GM12864 (cell line): ENCODE results near the gene CD99.

Experiments used
- DNase-seq: peaks from one replicate; pipeline ENCODE4 v3.0.0-alpha.2; 2011; ENCODE audit warnings: low read depth
- H3K4me3 ChIP-seq: 2 replicates; pipeline ENCODE4 v1.5.1; 2011; ENCODE audit warnings: mild to moderate bottlenecking, low read depth, low read length, control low read depth
- TF ChIP-seq, protein P1 (sequence below): IDR thresholded peaks from 2 replicates; pipeline ENCODE4 v1.5.1; 2011; ENCODE audit warnings: low read depth, mild to moderate bottlenecking, moderate library complexity, low read length, control low read depth, inconsistent platforms; ENCODE audit errors: missing control alignments

CD99 gene

DNA sequence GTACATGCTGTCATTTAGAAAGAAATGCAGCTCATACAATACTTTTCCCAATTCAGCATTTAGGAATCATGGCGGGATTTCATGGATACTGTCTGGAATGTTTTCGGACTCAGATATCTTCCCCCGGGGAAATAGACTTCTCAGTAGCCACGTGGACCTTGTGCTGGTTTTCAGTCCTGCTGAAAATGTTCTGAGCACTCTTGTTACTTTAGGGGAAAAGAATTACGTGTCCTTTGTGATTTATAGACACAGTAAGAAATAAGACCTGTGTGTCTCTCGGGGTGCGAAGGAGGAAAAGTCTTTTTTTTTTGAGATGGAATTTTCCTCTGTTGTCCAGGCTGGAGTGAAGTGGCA is 3.8 kb downstream of the CD99 start:
- TF ChIP-seq, protein P1, sequence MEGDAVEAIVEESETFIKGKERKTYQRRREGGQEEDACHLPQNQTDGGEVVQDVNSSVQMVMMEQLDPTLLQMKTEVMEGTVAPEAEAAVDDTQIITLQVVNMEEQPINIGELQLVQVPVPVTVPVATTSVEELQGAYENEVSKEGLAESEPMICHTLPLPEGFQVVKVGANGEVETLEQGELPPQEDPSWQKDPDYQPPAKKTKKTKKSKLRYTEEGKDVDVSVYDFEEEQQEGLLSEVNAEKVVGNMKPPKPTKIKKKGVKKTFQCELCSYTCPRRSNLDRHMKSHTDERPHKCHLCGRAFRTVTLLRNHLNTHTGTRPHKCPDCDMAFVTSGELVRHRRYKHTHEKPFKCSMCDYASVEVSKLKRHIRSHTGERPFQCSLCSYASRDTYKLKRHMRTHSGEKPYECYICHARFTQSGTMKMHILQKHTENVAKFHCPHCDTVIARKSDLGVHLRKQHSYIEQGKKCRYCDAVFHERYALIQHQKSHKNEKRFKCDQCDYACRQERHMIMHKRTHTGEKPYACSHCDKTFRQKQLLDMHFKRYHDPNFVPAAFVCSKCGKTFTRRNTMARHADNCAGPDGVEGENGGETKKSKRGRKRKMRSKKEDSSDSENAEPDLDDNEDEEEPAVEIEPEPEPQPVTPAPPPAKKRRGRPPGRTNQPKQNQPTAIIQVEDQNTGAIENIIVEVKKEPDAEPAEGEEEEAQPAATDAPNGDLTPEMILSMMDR: no peak

DNA sequence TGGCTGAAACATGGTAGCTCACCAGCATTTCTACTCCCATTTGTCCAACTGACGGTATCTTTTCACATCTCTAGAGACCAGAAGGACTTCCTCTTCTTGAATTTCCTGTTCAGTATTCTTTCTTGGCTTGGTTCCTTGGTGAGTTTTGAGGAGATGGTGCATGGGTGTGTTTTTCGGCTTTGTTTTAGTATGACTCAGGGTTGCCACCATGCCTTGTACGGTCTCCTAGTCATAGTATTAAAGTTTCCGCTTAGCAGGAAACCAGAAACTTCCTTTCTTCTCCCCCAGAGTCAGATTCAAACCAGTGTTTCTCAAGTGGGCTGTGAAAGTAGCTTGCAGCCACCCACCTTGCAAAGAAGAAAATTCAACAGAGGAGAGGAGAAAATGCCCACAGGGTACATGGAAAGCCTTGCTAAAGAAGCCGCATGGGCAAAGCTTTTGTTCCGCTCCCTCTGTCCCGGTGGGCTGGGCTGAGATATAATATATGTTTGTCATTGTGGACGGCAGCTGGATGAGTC is 5.7 kb downstream of the CD99 start:
- peak; percentile 91 for DNase-seq
- H3K4me3 ChIP-seq: peak overlapping the region; percentile 38

More for the DNA sequence above, 3.8 kb downstream of the CD99 start:
- DNase-seq: no peak
- peak overlapping the region; percentile 99; the same call in 1 of the 2 replicates for H3K4me3 ChIP-seq

DNA sequence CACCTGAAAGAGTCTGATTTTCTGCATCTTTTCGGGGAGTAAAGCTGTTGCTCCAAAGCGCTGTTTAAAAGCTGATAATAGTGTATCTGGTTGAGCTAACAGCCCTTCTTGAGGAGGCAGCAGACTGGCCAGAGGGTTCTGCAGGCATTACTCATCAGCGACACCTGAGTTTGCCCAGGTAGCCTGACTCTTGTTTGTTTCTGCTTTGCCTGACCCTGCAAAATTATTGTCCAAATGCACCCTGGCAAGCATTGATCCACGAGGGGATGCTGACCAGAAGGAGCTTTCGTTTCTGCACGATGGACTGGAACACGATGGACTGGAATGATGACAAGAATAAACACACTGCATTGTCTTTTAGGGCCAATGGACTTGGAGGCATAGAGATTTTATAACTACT is 6.2 kb downstream of the CD99 start:
- peak overlapping the region; percentile 38 for H3K4me3 ChIP-seq
- DNase-seq: no peak
- TF ChIP-seq, protein P1: no peak

More for the DNA sequence above, 5.7 kb downstream of the CD99 start:
- TF ChIP-seq, protein P1: no peak

DNA sequence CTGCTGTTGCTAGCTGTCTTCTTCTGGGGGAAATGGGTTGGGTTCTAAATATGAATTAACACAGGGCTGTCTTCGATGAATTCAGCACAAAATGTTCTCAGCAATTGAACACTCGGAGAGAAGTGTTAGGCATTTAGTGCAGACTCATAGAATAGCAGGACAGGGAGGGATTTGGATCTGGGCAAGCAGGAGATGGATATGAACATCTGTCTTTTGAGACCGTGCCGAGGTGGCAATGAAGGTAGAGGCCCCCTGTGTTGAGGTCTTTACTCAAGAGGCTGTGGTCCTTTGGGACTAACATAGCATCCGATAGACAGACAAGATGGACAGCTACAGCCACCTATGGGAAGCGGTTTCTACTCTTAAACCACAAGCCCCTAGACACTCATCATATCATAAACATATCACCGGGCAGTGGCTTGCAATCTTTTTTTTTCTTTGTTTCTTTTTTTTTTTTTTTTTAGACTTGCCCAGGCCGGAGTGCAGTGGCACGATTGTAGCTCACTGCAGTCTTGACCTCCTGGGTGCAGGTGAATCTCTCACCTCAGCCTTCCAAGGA is 6.7 kb downstream of the CD99 start:
- DNase-seq: no peak
- H3K4me3 ChIP-seq: peak overlapping the region; percentile 38
- TF ChIP-seq, protein P1: no peak

DNA sequence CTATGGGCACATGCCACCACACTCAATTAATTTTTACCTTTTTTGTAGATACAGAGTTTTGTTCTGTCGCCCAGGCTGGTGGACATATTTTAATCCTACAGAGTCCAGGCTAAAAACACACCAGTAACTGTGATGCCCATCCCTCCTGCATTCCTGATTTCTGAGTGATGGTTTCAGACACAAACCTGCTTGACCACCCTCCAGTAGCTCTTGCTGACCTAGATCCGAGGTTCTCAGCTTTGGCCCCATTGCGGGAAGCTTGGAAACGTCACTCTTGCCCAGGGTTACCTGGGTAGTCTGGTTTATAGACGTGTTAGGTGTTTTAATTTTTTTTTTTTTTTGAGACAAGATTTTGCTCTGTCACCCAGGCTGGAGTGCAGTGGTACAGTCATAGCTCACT is 7.5 kb downstream of the CD99 start:
- DNase-seq: no peak
- no peak overlapping the region for H3K4me3 ChIP-seq
- TF ChIP-seq, protein P1: no peak

DNA sequence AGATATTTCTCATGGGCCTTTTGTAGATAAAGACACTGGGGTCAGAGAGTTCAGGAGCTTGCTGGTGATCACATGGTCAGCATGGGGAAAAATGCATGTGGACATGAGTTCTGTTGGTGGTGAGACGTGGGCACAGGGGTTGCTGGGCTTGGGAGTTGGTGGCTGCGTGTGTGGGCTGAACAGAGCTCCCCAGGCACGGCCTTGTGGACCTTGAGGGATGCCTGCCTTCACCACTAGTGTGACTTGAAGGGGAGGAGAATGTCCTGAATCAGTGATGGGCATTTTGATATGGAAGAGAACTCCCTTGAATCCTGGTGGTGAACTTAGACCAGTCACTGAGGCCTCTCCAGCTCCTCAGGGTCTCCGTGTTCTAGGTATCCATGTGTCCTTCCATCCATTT is 8.9 kb downstream of the CD99 start:
- TF ChIP-seq, protein P1: no peak
- H3K4me3 ChIP-seq: no peak overlapping the region
- no peak for DNase-seq

DNA sequence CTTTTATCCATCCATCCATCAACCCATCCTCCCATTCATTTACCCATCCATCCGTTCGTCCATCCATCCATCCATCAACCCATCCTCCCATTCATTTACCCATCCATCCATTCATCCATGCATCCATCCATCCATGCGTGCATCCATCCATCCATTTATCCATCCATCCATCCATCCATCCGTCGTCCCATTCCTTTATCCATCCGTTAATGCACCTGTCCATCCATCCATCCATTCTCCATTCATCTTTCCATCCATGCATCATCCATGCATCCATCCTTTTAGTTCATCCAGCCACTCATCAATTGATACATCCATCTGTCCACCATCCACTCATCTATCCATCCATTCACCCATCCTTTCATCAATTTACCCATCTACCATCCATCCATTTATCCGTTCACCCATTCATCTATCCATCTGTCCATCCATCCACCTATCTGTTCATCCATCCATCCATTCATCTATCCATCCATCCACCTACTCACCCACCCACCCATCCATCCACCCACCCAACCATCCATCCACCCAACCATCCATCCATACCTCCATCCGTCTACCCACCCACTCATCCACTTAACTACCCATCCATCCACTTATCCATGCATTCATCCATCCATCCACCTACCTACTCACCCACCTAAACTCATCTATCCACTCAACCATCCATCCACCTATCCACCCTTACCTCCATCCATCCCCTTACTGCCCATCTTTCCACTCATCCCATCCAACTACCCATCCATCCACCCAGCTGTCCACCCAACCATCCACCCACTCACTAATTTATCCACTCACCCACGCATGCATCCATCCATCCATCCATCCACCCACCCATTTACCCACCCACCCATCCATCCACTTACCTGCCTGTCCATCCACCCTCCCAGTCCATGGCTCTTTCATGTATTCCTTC is 9.6 kb downstream of the CD99 start:
- TF ChIP-seq, protein P1: no peak
- H3K4me3 ChIP-seq: no peak overlapping the region
- DNase-seq: no peak
